B cell (primary cell): ENCODE data around the gene CDNF. TPM values are rescaled to one million over a fixed set of nuclear protein-coding genes. Genes with fewer than 3 reads are reported as not detected.
"Not testable (repeated sequence)": the region's sequence is repeated elsewhere in the genome, so short reads cannot be mapped to it uniquely, and the experiment has no call there.

Experiments used
- ATAC-seq: fragments of 200-7000 bp; cut with Tn5 transposase; one replicate; pipeline ENCODE4 v1.10.0; 2021; ENCODE audit warnings: low read depth, mild to moderate bottlenecking, moderate number of reproducible peaks, moderate library complexity
- CTCF ChIA-PET: fragments of 350-600 bp; sonication (Branson Sonifier 250); formaldehyde crosslinking; loops from one replicate; lab custom pipeline; 2021; ENCODE audit warnings: antibody characterized with exemption, inconsistent platforms; lab: Charles Lee
- POLR2A ChIA-PET: fragments of 350-600 bp; sonication (Branson Sonifier 250); formaldehyde crosslinking; loops from one replicate; lab custom pipeline; 2021; ENCODE audit warnings: antibody characterized with exemption; lab: Charles Lee
- DNase-seq: peaks from one replicate; pipeline ENCODE4 v3.0.0; 2013
- H2AFZ ChIP-seq: 2 replicates; pipeline ENCODE4 v1.6.1; 2012; ENCODE audit warnings: mild to moderate bottlenecking, low read depth, low read length; ENCODE audit not compliant: insufficient read depth, poor library complexity, severe bottlenecking
- H3K27ac ChIP-seq, 2 donors: 1 replicate in 1 of 2; 2 replicates in 1 of 2; pipeline ENCODE4 v1.5.1; 2012 to 2013; ENCODE audit warnings: low read length in 2 of 2, mild to moderate bottlenecking in 2 of 2, moderate library complexity in 1 of 2
- H3K27me3 ChIP-seq, 4 experiments: fragments of 200-600 bp in 1 of 4; sonication (generic) in 1 of 4; replicated peaks in 1 of 4; 1 replicate in 2 of 4; 2 replicates in 2 of 4; pipeline versions ENCODE4 v1.6.1 to v1.7.0; 2013 to 2016; ENCODE audit warnings: low read length in 3 of 4, mild to moderate bottlenecking in 2 of 4, mixed read lengths in 1 of 4, moderate library complexity in 1 of 4; ENCODE audit not compliant: insufficient read depth in 4 of 4, control insufficient read depth in 3 of 4; ENCODE audit errors: control extremely low read depth in 1 of 4
- H3K36me3 ChIP-seq, 2 experiments: replicated peaks in 1 of 2; 1 replicate in 1 of 2; 2 replicates in 1 of 2; pipeline versions ENCODE4 v1.6.1 to v1.7.1; 2013; ENCODE audit warnings: low read length in 1 of 2; ENCODE audit not compliant: insufficient read depth in 2 of 2, control insufficient read depth in 1 of 2; ENCODE audit errors: control extremely low read depth in 1 of 2, extremely low read depth in 1 of 2
- H3K4me1 ChIP-seq, 2 donors: fragments of 200-600 bp in 1 of 2; sonication (generic) in 1 of 2; 1 replicate in 1 of 2; 2 replicates in 1 of 2; pipeline versions ENCODE4 v1.5.1 to v1.6.1; 2013 to 2017; ENCODE audit warnings: low read length in 2 of 2; ENCODE audit not compliant: control insufficient read depth in 2 of 2, insufficient read depth in 2 of 2
- H3K4me2 ChIP-seq: replicated peaks from 2 replicates; pipeline ENCODE3; 2012; ENCODE audit warnings: mild to moderate bottlenecking, low read depth, low read length; ENCODE audit not compliant: poor library complexity, severe bottlenecking
- H3K4me3 ChIP-seq, 5 experiments: fragments of 200-600 bp in 1 of 5; sonication (generic) in 1 of 5; 1 replicate in 3 of 5; 2 replicates in 2 of 5; pipeline versions ENCODE4 v1.5.1 to v1.7.0; 2011 to 2016; ENCODE audit warnings: low read length in 4 of 5, mild to moderate bottlenecking in 4 of 5, low read depth in 2 of 5, control low read depth in 1 of 5, moderate library complexity in 1 of 5; ENCODE audit not compliant: insufficient read depth in 1 of 5; ENCODE audit errors: control extremely low read depth in 1 of 5, extremely low read depth in 1 of 5
- H3K79me2 ChIP-seq: fragments of 200-600 bp; sonication (generic); one replicate; pipeline ENCODE4 v1.6.0; 2016; ENCODE audit warnings: low read length; ENCODE audit not compliant: control insufficient read depth, insufficient read depth
- H3K9ac ChIP-seq: fragments of 200-600 bp; sonication (generic); 2 replicates; pipeline ENCODE4 v1.6.1; 2017; ENCODE audit warnings: mild to moderate bottlenecking, low read length, moderate library complexity
- H3K9me3 ChIP-seq, 3 donors: one replicate each; pipeline versions ENCODE4 v1.6.1 to v1.7.1; 2013; ENCODE audit warnings: low read length in 2 of 3; ENCODE audit not compliant: control insufficient read depth in 2 of 3, insufficient read depth in 1 of 3; ENCODE audit errors: control extremely low read depth in 1 of 3
- H4K20me1 ChIP-seq: 2 replicates; pipeline ENCODE4 v1.6.0; 2012; ENCODE audit warnings: mild to moderate bottlenecking, low read length; ENCODE audit not compliant: insufficient read depth, control insufficient read depth, poor library complexity, severe bottlenecking
- H3K27ac Mint-ChIP-seq: one replicate; pipeline ENCODE4 v1.8.0; 2021; ENCODE audit warnings: mixed read lengths
- H3K27me3 Mint-ChIP-seq: one replicate; pipeline ENCODE4 v1.8.0; 2021; ENCODE audit warnings: mixed read lengths
- H3K4me1 Mint-ChIP-seq: one replicate; pipeline ENCODE4 v1.8.0; 2021; ENCODE audit warnings: mixed read lengths
- H3K4me3 Mint-ChIP-seq: one replicate; pipeline ENCODE4 v1.8.0; 2021; ENCODE audit warnings: mixed read lengths
- H3K9me3 Mint-ChIP-seq: one replicate; pipeline ENCODE4 v1.8.0; 2022; ENCODE audit warnings: mixed read lengths; ENCODE audit not compliant: insufficient read depth
- CTCF ChIP-seq: fragments of 200-600 bp; IDR thresholded peaks from one replicate; pipeline ENCODE4 v1.8.0; 2022; ENCODE audit warnings: antibody characterized with exemption, mild to moderate bottlenecking
- EZH2 ChIP-seq: IDR thresholded peaks from 2 replicates; pipeline ENCODE4 v1.6.1; 2012; ENCODE audit warnings: borderline replicate concordance, low read depth, mild to moderate bottlenecking, moderate library complexity, low read length; ENCODE audit not compliant: insufficient read depth, poor library complexity, severe bottlenecking
- WGBS: methylation state at CpG from one replicate; pipeline ENCODE4 v1.1.5; 2013; ENCODE audit warnings: missing lambda C conversion rate; ENCODE audit not compliant: insufficient coverage; 5-methylcytosine and 5-hydroxymethylcytosine counted together
- intact Hi-C: fragments of 100-400 bp; cut with micrococcal nuclease; formaldehyde crosslinking; loops from one replicate; pipeline ENCODE4 v1.10.0; 2022
- polyA plus RNA-seq: library from polyadenylated mRNA; depleted of rRNA; stranded (reverse); fragments of >200 nt; gene quantifications from 2 replicates; pipeline ENCODE4 v1.2.3, GENCODE V29; 2012
- total RNA-seq, 2 donors: library from RNA; stranded (reverse); fragments of 120-200 nt in 1 of 2; gene quantifications; 1 replicate in 1 of 2; 2 replicates in 1 of 2; pipeline versions ENCODE4 v1.2.3 to v1.2.4, GENCODE V29; 2013 to 2022

Gene CDNF
- total and polyA plus RNA-seq, 2 donors (not counting 1 experiment from before 2014, with no cell fraction given) = 1.4 to 1.8 TPM

- ChIA-PET CTCF (no interaction called here), POLR2A (no interaction called here)
- Histone ChIP-seq H2AFZ (no peak overlapping the region), H3K4me2 (no peak overlapping the region), H3K36me3 (peaks cover 5 to 10% of the 10 kb centered on the region in 2 experiments), H3K4me3 (no peak overlapping the region), H3K9me3 (no peaks in the 10 kb centered on the region), H4K20me1 (no peaks in the 10 kb centered on the region), H3K27me3 (no peaks in the 10 kb centered on the region), H3K4me1 (peaks cover 9 to 12% of the 10 kb centered on the region in 2 donors), H3K79me2 (peaks cover 12% of the 10 kb centered on the region), H3K9ac (no peak overlapping the region), H3K27ac (no peak overlapping the region)
- no peaks in the 10 kb centered on the region for H3K27me3 Mint-ChIP-seq
- intact Hi-C loops = no loop called here
- no peak overlapping the region for H3K4me3 Mint-ChIP-seq
- no peak for DNase-seq
- H3K4me1 Mint-ChIP-seq = peaks cover 16% of the 10 kb centered on the region
- TF ChIP-seq EZH2 (no peak), CTCF (no peak)
- H3K9me3 Mint-ChIP-seq = no peaks in the 10 kb centered on the region
- no peak for ATAC-seq
- no CpG with 5 or more reads among the region's 2 CpGs for WGBS
- H3K27ac Mint-ChIP-seq = no peak overlapping the region
These were observed 35.4 kb upstream of the CDNF start for GRCh38 chr10:14873090-14873760.

DNA sequence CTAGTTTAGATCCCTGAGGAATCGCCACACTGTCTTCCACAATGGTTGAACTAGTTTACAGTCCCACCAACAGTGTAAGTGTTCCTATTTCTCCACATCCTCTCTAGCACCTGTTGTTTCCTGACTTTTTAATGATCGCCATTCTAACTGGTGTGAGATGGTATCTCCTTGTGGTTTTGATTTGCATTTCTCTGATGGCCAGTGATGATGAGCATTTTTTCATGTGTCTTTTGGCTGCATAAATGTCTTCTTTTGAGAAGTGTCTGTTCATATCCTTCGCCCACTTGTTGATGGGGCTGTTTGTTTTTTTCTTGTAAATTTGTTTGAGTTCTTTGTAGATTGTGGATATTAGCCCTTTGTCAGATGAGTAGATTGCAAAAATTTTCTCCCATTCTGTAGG lies 27.0 kb upstream of the CDNF start:
- H3K27me3 Mint-ChIP-seq, POLR2A ChIA-PET, H3K27me3 ChIP-seq, H3K4me1 ChIP-seq, H3K27ac ChIP-seq, H3K4me3 Mint-ChIP-seq, H3K27ac Mint-ChIP-seq, H3K9me3 Mint-ChIP-seq, H2AFZ ChIP-seq, DNase-seq, H4K20me1 ChIP-seq, H3K9ac ChIP-seq, H3K9me3 ChIP-seq, H3K4me3 ChIP-seq, ATAC-seq, H3K79me2 ChIP-seq, H3K4me1 Mint-ChIP-seq, H3K4me2 ChIP-seq, CTCF ChIA-PET, intact Hi-C loops: not testable (repeated sequence)
- H3K36me3 ChIP-seq = peaks cover 11 to 24% of the 10 kb centered on the region in 2 experiments
- no CpG with 5 or more reads among the region's 3 CpGs for WGBS

- H3K9me3 Mint-ChIP-seq, H3K27ac ChIP-seq, H4K20me1 ChIP-seq, H3K4me3 ChIP-seq, POLR2A ChIA-PET, H3K27me3 Mint-ChIP-seq, H3K9me3 ChIP-seq, H3K4me3 Mint-ChIP-seq, H3K27ac Mint-ChIP-seq, H2AFZ ChIP-seq, DNase-seq, ATAC-seq, intact Hi-C loops, H3K79me2 ChIP-seq, H3K4me1 Mint-ChIP-seq, H3K9ac ChIP-seq, CTCF ChIA-PET, H3K4me1 ChIP-seq, H3K27me3 ChIP-seq, H3K4me2 ChIP-seq: not testable (repeated sequence)
- no CpG with 5 or more reads among the region's 6 CpGs for WGBS
- H3K36me3 ChIP-seq = peaks cover 8 to 20% of the 10 kb centered on the region in 2 experiments
These were observed 26.6 kb upstream of the CDNF start for GRCh38 chr10:14864466-14864865.
